Lower lobe of right lung (tissue), 2 donors: ENCODE results near the gene SEPTIN11. TPM values are rescaled to one million over a fixed set of nuclear protein-coding genes. Genes with fewer than 3 reads are reported as not detected.

Experiments used
- ATAC-seq, 2 donors: fragments of 200-7000 bp; cut with Tn5 transposase; one replicate each; pipeline ENCODE4 v1.9.1; 2020 to 2022; ENCODE audit warnings: mild to moderate bottlenecking in 2 of 2, moderate library complexity in 2 of 2
- DNase-seq: peaks from one replicate; pipeline ENCODE4 v3.0.0-alpha.2; 2020
- H3K27ac ChIP-seq: fragments of 200-600 bp; one replicate; pipeline ENCODE4 v1.8.0; 2022
- H3K27me3 ChIP-seq: fragments of 200-600 bp; one replicate; pipeline ENCODE4 v1.8.0; 2022; ENCODE audit warnings: low read depth
- H3K36me3 ChIP-seq: fragments of 200-600 bp; one replicate; pipeline ENCODE4 v1.8.0; 2022; ENCODE audit warnings: mild to moderate bottlenecking
- H3K4me1 ChIP-seq: fragments of 200-600 bp; one replicate; pipeline ENCODE4 v1.8.0; 2022
- H3K4me3 ChIP-seq: fragments of 200-600 bp; one replicate; pipeline ENCODE4 v1.8.0; 2022; ENCODE audit warnings: mild to moderate bottlenecking
- H3K9me3 ChIP-seq: fragments of 200-600 bp; one replicate; pipeline ENCODE4 v1.8.0; 2022
- intact Hi-C: fragments of 100-400 bp; cut with DNase I; formaldehyde crosslinking; loops from one replicate; pipeline ENCODE4 v1.11.0; 2022
- total RNA-seq: library from RNA; stranded (reverse); fragmentation: NEBNext Ultra II Directional; extraction: Animal tissue kit (Norgen Biotek cat#: 25700); gene quantifications from one replicate; pipeline ENCODE4 v1.2.1, GENCODE V29; 2021
- TF ChIP-seq, protein P1 (sequence below): fragments of 200-600 bp; IDR thresholded peaks from one replicate; pipeline ENCODE4 v1.8.0; 2022; ENCODE audit warnings: antibody characterized with exemption, mild to moderate bottlenecking
- donor health status: DM: no; HTN: yes; CAD: no; lungs with severe emphysema.

The SEPTIN11 gene
- total RNA-seq, 1 donor from 2014 or later, result 127 TPM

GRCh38 chr4:76987685-76988084 is 38.1 kb downstream of the SEPTIN11 start:
- DNase-seq, result no peak
- peaks cover 78% of the 10 kb centered on the region for H3K4me1 ChIP-seq
- H3K27me3 ChIP-seq, result no peaks in the 10 kb centered on the region
- no peaks in the 10 kb centered on the region for H3K9me3 ChIP-seq
- H3K27ac ChIP-seq, result peak overlapping the region; percentile 39
- no peak for ATAC-seq
- H3K36me3 ChIP-seq, result no peaks in the 10 kb centered on the region
- intact Hi-C loops, result no loop called here
- TF ChIP-seq, protein P1, sequence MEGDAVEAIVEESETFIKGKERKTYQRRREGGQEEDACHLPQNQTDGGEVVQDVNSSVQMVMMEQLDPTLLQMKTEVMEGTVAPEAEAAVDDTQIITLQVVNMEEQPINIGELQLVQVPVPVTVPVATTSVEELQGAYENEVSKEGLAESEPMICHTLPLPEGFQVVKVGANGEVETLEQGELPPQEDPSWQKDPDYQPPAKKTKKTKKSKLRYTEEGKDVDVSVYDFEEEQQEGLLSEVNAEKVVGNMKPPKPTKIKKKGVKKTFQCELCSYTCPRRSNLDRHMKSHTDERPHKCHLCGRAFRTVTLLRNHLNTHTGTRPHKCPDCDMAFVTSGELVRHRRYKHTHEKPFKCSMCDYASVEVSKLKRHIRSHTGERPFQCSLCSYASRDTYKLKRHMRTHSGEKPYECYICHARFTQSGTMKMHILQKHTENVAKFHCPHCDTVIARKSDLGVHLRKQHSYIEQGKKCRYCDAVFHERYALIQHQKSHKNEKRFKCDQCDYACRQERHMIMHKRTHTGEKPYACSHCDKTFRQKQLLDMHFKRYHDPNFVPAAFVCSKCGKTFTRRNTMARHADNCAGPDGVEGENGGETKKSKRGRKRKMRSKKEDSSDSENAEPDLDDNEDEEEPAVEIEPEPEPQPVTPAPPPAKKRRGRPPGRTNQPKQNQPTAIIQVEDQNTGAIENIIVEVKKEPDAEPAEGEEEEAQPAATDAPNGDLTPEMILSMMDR, result no peak
- no peak overlapping the region for H3K4me3 ChIP-seq

DNA sequence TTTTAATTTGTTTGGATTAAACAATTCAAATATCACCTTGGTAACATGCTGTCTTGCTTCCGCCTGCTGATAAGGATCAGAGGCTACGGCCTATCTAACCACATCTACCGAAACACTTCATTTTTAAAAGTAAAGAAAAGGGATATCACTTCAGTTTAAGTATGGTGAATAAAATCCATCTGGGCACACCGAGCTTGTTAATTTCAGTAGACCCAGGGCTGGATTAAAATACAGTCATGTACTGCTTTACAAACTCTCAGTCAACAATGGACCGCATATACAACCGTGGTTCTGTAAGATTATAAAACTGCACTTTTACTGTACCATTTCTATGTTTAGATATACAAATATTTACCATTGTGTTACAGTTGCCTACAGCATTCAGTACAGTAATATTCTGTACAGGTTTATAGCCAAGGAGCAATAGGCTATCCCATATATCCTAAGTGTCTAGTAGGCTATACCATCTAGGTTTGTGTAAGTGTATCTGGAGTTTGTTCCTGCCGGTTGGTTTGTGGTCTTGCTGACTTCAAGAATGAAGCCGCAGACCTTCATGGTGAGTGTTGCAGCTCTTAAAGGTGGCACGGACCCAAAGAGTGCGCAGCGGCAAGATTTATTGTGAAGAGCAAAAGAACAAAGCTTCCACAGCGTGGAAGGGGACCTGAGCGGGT is 40.0 kb downstream of the SEPTIN11 start:
- intact Hi-C loops, result no loop called here
- TF ChIP-seq, protein P1, result no peak
- ATAC-seq, result peak; percentile 42 to 80

GRCh38 chr4:76990288-76991080 is 40.9 kb downstream of the SEPTIN11 start:
- no peak for DNase-seq
- TF ChIP-seq, protein P1, result no peak
- H3K27me3 ChIP-seq, result no peaks in the 10 kb centered on the region
- ATAC-seq, result no peak
- H3K36me3 ChIP-seq, result no peaks in the 10 kb centered on the region
- intact Hi-C loops, result no loop called here
- H3K27ac ChIP-seq, result peak overlapping the region; percentile 24
- H3K9me3 ChIP-seq, result no peaks in the 10 kb centered on the region
- H3K4me1 ChIP-seq, result peaks cover 57% of the 10 kb centered on the region
- no peak overlapping the region for H3K4me3 ChIP-seq

More for the DNA sequence above, 40.0 kb downstream of the SEPTIN11 start:
- H3K36me3 ChIP-seq, result no peaks in the 10 kb centered on the region
- no peaks in the 10 kb centered on the region for H3K9me3 ChIP-seq
- H3K27me3 ChIP-seq, result no peaks in the 10 kb centered on the region
- H3K4me3 ChIP-seq, result no peak overlapping the region
- DNase-seq, result no peak
- peaks cover 66% of the 10 kb centered on the region for H3K4me1 ChIP-seq
- H3K27ac ChIP-seq, result no peak overlapping the region

DNA sequence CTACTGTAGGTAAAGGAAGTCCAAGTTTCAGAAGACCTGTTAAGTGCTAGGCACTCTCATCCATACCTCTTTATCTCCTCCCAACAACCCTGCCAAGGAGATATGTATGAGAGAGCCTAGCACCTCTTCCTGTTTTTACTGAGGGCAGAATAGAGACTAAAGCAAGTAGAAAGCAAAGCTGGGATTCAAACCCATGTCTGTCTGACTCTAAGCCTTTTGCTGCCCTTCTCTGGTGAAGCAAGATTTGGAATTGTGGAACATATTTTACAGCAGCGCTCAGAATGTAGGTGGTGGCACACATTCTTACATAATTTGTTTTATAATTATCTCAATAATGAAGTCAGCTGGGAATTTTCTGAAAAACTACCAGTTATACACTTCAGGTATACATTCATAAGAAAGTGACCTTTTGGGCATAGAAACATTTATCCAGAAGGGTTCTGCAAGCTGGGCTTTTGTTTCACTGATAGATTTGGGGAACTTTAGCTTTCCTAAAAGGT is 41.7 kb downstream of the SEPTIN11 start:
- ATAC-seq, result no peak
- H3K36me3 ChIP-seq, result peaks cover 5% of the 10 kb centered on the region
- no peak overlapping the region for H3K27ac ChIP-seq
- no peak for DNase-seq
- TF ChIP-seq, protein P1, result no peak
- H3K9me3 ChIP-seq, result no peaks in the 10 kb centered on the region
- intact Hi-C loops, result no loop called here
- peaks cover 50% of the 10 kb centered on the region for H3K4me1 ChIP-seq
- H3K4me3 ChIP-seq, result no peak overlapping the region
- H3K27me3 ChIP-seq, result no peaks in the 10 kb centered on the region

- Histone ChIP-seq H3K36me3 (peaks cover 29% of the 10 kb centered on the region), H3K27ac (no peak overlapping the region), H3K27me3 (no peaks in the 10 kb centered on the region), H3K4me3 (no peak overlapping the region), H3K9me3 (no peaks in the 10 kb centered on the region), H3K4me1 (peaks cover 22% of the 10 kb centered on the region)
- DNase-seq, result no peak
- peak; percentile 30 to 48 for ATAC-seq
- TF ChIP-seq, protein P1, result no peak
- intact Hi-C loops, result no loop called here
These were observed 44.5 kb downstream of the SEPTIN11 start for GRCh38 chr4:76993787-76994641.
